Coronary artery (tissue), 2 donors: ENCODE data around the gene PGS1.

Experiments used
- DNase-seq: peaks from one replicate; pipeline ENCODE4 v3.0.0-alpha.2; 2017; ENCODE audit warnings: low spot score
- H3K27ac ChIP-seq, 2 donors: fragments of 200-600 bp; sonication (generic); one replicate each; pipeline ENCODE4 v1.5.1; 2016 to 2019
- H3K4me3 ChIP-seq: fragments of 200-600 bp; sonication (generic); 2 replicates; pipeline ENCODE4 v1.5.1; 2016; ENCODE audit warnings: mild to moderate bottlenecking, moderate library complexity
- CTCF ChIP-seq: fragments of 200-600 bp; sonication (generic); IDR thresholded peaks from one replicate; pipeline ENCODE4 v1.5.1; 2019; ENCODE audit warnings: antibody characterized with exemption

The PGS1 gene

GRCh38 chr17:78417531-78417909, 39.1 kb downstream of the PGS1 start:
- DNase-seq = no peak
- Histone ChIP-seq H3K4me3 (no peak overlapping the region), H3K27ac (peak overlapping the region; percentile 63 to 86)
- no peak for TF ChIP-seq CTCF

GRCh38 chr17:78418326-78419026, 40.0 kb downstream of the PGS1 start:
- no peak for TF ChIP-seq CTCF
- no peak overlapping the region for H3K27ac ChIP-seq

GRCh38 chr17:78419970-78420815, 41.7 kb downstream of the PGS1 start:
- TF ChIP-seq CTCF = no peak
- peak overlapping the region in 1 of 2 donors; percentile 41 for H3K27ac ChIP-seq
- DNase-seq = no peak
- no peak overlapping the region for H3K4me3 ChIP-seq

More at GRCh38 chr17:78418326-78419026, 40.0 kb downstream of the PGS1 start:
- DNase-seq = no peak
- no peak overlapping the region for H3K4me3 ChIP-seq

- Histone ChIP-seq H3K4me3 (no peak overlapping the region), H3K27ac (peak overlapping the region in 1 of 2 donors; percentile 8)
- DNase-seq = no peak
- TF ChIP-seq CTCF = no peak
Observed at GRCh38 chr17:78421084-78421533, 42.7 kb downstream of the PGS1 start.

- TF ChIP-seq CTCF = peak; percentile 94
- Histone ChIP-seq H3K27ac (peak overlapping the region in 1 of 2 donors; percentile 8), H3K4me3 (no peak overlapping the region)
- DNase-seq = no peak
Observed at GRCh38 chr17:78421534-78422266, 43.3 kb downstream of the PGS1 start.

GRCh38 chr17:78422267-78422605, 43.8 kb downstream of the PGS1 start:
- no peak for TF ChIP-seq CTCF
- no peak overlapping the region for H3K4me3 ChIP-seq
- H3K27ac ChIP-seq = no peak overlapping the region
- DNase-seq = no peak
